NCI-H526 (cell line): ENCODE results near the gene WIZ.

Experiments used
- DNase-seq, 2 experiments: peaks; one replicate each; lab custom pipeline; 2025; lab: John Stamatoyannopoulos, UW

The WIZ gene

DNA sequence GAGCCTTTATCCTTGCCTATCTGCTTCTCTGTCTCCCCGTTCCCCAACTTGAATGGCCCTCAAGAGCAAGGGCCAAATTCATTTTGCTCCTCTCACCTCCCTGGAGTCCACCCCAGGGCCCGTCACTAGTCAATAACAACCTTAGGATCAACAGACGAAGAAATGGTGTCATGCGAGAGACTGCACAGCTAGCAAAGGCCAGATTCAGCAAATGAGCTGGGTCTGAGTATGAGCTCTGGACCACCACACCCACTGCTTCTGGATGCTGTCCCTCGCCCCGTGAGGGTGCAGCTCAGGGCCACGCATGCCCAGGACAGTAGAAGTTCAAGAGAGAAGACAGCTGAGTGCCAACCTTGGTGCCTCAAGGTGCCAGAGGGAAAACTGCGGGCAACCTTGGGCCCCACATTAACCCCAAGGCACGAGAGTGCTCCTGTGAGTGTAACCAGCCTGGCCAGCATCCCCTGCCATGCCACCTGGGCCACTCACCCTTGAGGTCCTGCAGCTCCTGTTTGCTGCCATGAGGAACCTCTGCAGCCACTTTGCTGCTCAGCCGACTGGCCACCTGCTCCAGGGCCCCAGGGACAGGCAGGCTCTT lies 19.1 kb downstream of the WIZ start:
- no peak for DNase-seq

- DNase-seq = no peak
Measured at GRCh38 chr19:15429825-15430467, 19.8 kb downstream of the WIZ start.

DNA sequence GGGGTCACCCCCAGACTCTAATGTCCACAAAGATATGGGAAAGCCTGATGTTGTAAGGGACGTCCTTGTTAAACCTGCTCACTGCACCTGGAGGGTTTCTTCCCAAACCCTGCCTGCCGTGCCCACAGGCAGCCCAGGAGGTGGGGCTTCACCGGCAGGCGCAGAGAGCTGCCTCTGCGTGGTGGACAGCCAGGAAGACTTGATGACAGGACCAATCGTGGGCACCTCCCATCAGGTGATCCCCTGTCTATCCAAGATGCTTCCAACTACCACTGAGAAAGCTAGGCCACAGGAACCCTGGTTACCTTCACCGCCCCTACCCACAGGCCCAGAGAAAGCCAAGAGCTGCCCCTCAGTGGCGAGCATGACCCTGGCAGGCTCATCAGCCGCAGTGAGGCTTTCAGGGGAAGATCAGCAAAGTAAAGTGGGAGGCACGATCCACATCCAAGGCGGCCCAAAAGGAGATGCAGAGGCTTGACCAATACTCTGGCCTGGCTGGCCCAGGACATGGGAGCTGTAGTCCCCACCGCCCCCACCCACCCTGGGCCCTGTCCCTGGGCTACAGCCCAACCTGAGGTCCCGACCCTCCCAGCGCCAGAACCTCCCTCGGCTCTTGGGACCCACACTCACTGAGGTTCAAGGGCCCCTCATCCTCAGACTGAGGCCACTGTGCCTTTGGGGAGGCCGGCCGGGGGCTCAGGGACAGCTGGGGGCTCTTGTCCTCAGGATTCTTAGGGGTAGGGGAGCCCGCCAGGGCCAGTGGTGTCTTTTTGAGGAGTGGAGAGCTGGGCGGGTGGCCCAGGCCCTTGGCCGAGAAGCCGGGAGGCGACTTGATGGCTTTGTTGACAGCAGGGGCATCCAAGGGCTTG lies 20.6 kb downstream of the WIZ start:
- no peak for DNase-seq

DNA sequence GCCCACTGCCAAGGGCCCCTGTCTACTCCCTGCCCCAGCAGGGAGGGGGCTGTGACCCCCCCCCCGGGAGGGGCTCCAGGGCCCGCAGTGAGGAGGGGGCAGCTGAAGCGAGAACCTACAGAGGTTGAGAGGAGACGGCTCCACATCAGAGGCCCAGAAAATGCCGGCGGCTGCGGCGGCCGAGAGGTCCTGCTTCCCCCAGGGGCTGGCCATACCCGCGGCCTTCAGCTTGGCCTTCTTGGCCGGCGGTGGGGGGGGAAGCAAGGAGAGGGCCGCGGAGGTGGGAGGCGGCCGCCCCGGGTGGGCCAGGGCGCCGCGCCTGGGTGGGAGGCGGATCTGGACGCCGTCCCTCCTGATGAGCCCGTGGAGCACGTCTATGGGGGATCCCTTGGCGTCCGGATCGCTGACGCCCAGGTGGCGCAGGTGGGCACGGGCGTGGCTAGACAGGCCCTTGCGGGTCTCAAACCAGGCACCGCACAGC lies 21.7 kb downstream of the WIZ start:
- no peak for DNase-seq

GRCh38 chr19:15427350-15427700 lies 22.4 kb downstream of the WIZ start:
- DNase-seq = no peak

GRCh38 chr19:15426485-15427349 lies 23.0 kb downstream of the WIZ start:
- peak in 1 of 2 experiments; percentile 2 for DNase-seq

GRCh38 chr19:15425321-15425950 lies 24.3 kb downstream of the WIZ start:
- no peak for DNase-seq

GRCh38 chr19:15424692-15425272 lies 25.0 kb downstream of the WIZ start:
- DNase-seq = no peak

- DNase-seq = no peak
Measured at GRCh38 chr19:15424121-15424520, 25.6 kb downstream of the WIZ start.

- no peak for DNase-seq
Measured at GRCh38 chr19:15423130-15423529, 26.6 kb downstream of the WIZ start.

GRCh38 chr19:15422296-15423075 lies 27.3 kb downstream of the WIZ start:
- DNase-seq = no peak

GRCh38 chr19:15421721-15422260 lies 28.0 kb downstream of the WIZ start:
- no peak for DNase-seq

- no peak for DNase-seq
Measured at GRCh38 chr19:15421136-15421695, 28.5 kb downstream of the WIZ start.

GRCh38 chr19:15419413-15420025 lies 30.2 kb downstream of the WIZ start:
- DNase-seq = no peak

DNA sequence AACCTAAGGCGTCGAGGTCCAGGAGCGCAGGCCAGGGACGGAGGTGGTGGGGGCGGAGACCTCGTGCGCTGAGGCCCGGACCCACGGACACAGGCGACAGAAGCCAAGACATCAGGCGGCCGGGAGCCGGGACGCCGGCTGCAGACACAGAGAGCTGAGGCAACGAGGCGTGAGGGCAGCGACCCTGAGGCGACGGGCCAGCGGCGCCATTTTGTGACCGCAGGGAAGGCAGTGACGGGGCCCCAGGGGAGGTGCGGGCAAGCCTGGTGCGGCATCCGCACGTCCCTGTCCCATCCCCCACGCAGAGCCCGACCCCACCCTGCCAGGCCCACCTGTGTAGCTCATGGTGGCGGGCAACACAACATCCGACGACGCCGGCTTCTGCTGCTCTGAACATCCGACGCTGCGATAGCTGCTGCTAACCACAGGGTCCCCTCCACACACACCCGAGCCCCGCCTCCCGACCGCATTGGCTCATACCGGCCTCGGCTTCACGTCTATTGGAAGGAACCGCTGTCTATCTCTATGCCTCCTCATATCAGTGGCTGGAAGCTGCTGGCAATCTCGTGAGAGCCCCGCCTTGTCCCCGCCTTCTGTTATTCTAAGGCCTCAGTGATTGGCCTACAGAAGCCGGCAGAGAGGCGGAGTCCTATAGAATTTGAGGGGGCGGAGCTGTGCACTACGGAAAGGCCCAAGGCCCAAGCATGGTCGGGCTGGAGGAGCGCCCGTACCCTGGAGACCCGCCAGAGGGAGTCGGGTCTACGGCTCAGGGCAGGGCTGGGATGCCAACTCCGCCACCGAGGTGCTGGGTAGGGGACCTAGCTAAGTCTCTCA lies 31.0 kb downstream of the WIZ start, which contains the start of gene AKAP8L:
Gene AKAP8L, minus strand, starts transcription at position 410 of the 834 bp plus-strand sequence. Its CDS starts 65 bp downstream, at position 345.
- DNase-seq = peak; percentile 98

DNA sequence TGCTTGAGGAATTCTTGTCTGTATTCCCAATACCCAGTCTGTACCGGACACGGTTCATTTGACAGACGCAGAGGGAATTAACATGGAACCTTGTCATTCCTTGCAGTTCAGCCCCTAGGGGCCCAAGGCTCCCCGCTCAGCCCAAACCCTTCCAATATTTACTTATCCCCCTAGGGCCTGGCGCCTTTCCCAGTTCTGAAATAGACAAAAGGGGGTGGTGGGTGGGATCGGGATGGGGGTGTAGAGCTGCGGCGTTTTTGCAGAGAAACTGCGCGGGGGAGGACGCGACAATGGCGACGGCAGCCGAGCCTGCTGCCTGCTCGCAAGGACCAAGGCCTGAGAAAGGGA lies 31.6 kb downstream of the WIZ start:
- DNase-seq = peak in 1 of 2 experiments; percentile 17

DNA sequence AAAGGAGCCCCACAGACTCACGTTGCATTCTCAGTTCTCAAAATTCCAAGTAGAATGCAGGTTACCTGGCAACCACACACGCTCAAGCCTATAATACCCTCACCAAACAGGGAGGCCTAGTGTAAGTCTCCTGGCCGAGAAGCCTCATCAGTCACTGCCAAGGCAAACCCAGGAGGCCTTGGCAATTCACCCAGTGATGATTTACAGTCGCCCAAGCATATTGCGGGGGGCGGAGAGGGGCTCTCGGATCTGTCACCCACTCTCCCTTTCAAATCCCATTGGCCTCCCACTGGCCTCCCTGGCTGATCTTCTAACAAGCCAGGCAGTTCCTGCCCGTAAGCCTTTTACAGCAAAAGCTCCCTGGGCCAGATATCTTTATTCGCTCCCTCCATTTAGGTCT lies 32.1 kb downstream of the WIZ start:
- DNase-seq = no peak

- DNase-seq = no peak
Measured at GRCh38 chr19:15412832-15413231, 36.9 kb downstream of the WIZ start.
